Fibroblast of lung (primary cell): ENCODE measurements around the gene ROM1.

Source experiments
- CTCF ChIP-seq, 2 donors: IDR thresholded peaks in 1 of 2; conservative IDR thresholded peaks in 1 of 2; 1 replicate in 1 of 2; 2 replicates in 1 of 2; pipeline ENCODE4 v1.5.1; 2011 to 2012; ENCODE audit warnings: low read length in 2 of 2, control low read depth in 1 of 2, inconsistent platforms in 1 of 2, low read depth in 1 of 2, mild to moderate bottlenecking in 1 of 2
- EZH2 ChIP-seq: IDR thresholded peaks from 2 replicates; pipeline ENCODE4 v1.5.1; 2012; ENCODE audit warnings: low read length, control low read depth, mild to moderate bottlenecking; ENCODE audit errors: missing control alignments

GRCh38 chr11:62607714-62608113, 5.3 kb upstream of the ROM1 start:
- TF ChIP-seq CTCF (conservative IDR thresholded peaks at IDR 0.05 in 1 of 2, IDR thresholded peaks at IDR 0.05 in 1 of 2; ENCODE audit: low read depth in 1 of 2, low read length in 2 of 2), result no peak
- no peak for TF ChIP-seq EZH2
